Measurements from ENCODE around the gene CHST8.

Gene CHST8

GRCh38 chr19:33821871-33822270 lies 200.1 kb downstream of the CHST8 start:
- no peak for TF ChIP-seq TAF1 (IDR thresholded peaks at IDR 0.05; ENCODE audit: low read depth)
- TF ChIP-seq, protein P1, sequence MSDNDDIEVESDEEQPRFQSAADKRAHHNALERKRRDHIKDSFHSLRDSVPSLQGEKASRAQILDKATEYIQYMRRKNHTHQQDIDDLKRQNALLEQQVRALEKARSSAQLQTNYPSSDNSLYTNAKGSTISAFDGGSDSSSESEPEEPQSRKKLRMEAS (IDR thresholded peaks at IDR 0.05) = no peak
